Measurements from ENCODE around the gene FAM118B. TPM values are rescaled to one million over a fixed set of nuclear protein-coding genes. Genes with fewer than 3 reads are reported as not detected.

Gene FAM118B
- total RNA-seq, 1 experiment from 2014 or later = 40.0 TPM

- Histone ChIP-seq H3T11ph (ENCODE audit: low read length) (no peak overlapping the region), H3K23ac (ENCODE audit: insufficient read length, low read depth, low read length) (no peak overlapping the region), H2AFZ (ENCODE audit: low read length) (no peak overlapping the region), H2BK15ac (ENCODE audit: low read depth, low read length) (no peak overlapping the region), H2BK12ac (ENCODE audit: insufficient read length, low read depth, low read length) (no peak overlapping the region), H3K23me2 (ENCODE audit: insufficient read length, low read depth, low read length, poor library complexity, severe bottlenecking) (no peaks in the 10 kb centered on the region), H3K79me2 (ENCODE audit: insufficient read depth, low read length) (no peaks in the 10 kb centered on the region), H3K9ac (ENCODE audit: extremely low read depth, insufficient read length, low read length) (no peak overlapping the region), H4K91ac (ENCODE audit: insufficient read length, low read depth, low read length) (no peak overlapping the region), H4K5ac (ENCODE audit: insufficient read length, low read depth, low read length) (no peak overlapping the region), H3K4ac (ENCODE audit: low read depth, low read length) (no peak overlapping the region), H3K27ac (ENCODE audit: insufficient read length, low read depth, low read length) (no peak overlapping the region), H3K4me2 (ENCODE audit: insufficient read depth, insufficient read length, low read length) (no peak overlapping the region), H3K14ac (ENCODE audit: insufficient read depth, low read length) (no peak overlapping the region), H3K56ac (ENCODE audit: insufficient read length, low read depth, low read length) (no peak overlapping the region), H3K18ac (ENCODE audit: insufficient read length, low read depth, low read length) (no peak overlapping the region), H3K79me1 (ENCODE audit: insufficient read depth, low read depth, low read length, poor library complexity, severe bottlenecking) (no peaks in the 10 kb centered on the region), H4K20me1 (ENCODE audit: control insufficient read depth, insufficient read depth, insufficient read length) (no peaks in the 10 kb centered on the region), H3K27me3 (ENCODE audit: insufficient read depth, low read length) (no peaks in the 10 kb centered on the region), H3K9me3 (ENCODE audit: control insufficient read depth, low read depth, low read length) (no peaks in the 10 kb centered on the region), H2BK120ac (ENCODE audit: low read depth, low read length, poor library complexity, severe bottlenecking) (no peak overlapping the region), H2AK5ac (ENCODE audit: insufficient read length, low read length) (no peak overlapping the region), H4K8ac (replicated peaks; ENCODE audit: insufficient read length, low read depth, low read length) (no peak overlapping the region), H3K4me1 (ENCODE audit: insufficient read depth, low read length) (no peaks in the 10 kb centered on the region), H2BK20ac (ENCODE audit: low read depth, low read length, poor library complexity, severe bottlenecking) (no peak overlapping the region), H2BK5ac (ENCODE audit: insufficient read length, low read length) (no peak overlapping the region)
- Mint-ChIP-seq H3K4me3 (no peak overlapping the region), H3K27ac (no peak overlapping the region), H3K36me3 (ENCODE audit: insufficient read depth in 1 of 3, low read depth in 3 of 3) (peaks cover 39 to 80% (median 65%) of the 10 kb centered on the region in 3 experiments), H3K4me1 (no peaks in the 10 kb centered on the region), H3K9me3 (no peaks in the 10 kb centered on the region), H3K27me3 (ENCODE audit: low read depth) (peaks cover 2% of the 10 kb centered on the region; the same call in 1 of the 2 replicates)
- WGBS (ENCODE audit: extremely low coverage, insufficient read length, low lambda C conversion rate) = no CpG with 5 or more reads among the region's 6 CpGs
- no peak for TF ChIP-seq CTCF (conservative IDR thresholded peaks at IDR 0.05)
- DNase-seq = no peak
Observed at GRCh38 chr11:126262216-126262615, 50.6 kb downstream of the FAM118B start.
